SHP77 (cell line): ENCODE results near the gene GPR137C.

Experiments
- DNase-seq, 2 experiments: peaks; one replicate each; lab custom pipeline; 2025; lab: John Stamatoyannopoulos, UW

The GPR137C gene, protein sequence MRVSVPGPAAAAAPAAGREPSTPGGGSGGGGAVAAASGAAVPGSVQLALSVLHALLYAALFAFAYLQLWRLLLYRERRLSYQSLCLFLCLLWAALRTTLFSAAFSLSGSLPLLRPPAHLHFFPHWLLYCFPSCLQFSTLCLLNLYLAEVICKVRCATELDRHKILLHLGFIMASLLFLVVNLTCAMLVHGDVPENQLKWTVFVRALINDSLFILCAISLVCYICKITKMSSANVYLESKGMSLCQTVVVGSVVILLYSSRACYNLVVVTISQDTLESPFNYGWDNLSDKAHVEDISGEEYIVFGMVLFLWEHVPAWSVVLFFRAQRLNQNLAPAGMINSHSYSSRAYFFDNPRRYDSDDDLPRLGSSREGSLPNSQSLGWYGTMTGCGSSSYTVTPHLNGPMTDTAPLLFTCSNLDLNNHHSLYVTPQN

DNA sequence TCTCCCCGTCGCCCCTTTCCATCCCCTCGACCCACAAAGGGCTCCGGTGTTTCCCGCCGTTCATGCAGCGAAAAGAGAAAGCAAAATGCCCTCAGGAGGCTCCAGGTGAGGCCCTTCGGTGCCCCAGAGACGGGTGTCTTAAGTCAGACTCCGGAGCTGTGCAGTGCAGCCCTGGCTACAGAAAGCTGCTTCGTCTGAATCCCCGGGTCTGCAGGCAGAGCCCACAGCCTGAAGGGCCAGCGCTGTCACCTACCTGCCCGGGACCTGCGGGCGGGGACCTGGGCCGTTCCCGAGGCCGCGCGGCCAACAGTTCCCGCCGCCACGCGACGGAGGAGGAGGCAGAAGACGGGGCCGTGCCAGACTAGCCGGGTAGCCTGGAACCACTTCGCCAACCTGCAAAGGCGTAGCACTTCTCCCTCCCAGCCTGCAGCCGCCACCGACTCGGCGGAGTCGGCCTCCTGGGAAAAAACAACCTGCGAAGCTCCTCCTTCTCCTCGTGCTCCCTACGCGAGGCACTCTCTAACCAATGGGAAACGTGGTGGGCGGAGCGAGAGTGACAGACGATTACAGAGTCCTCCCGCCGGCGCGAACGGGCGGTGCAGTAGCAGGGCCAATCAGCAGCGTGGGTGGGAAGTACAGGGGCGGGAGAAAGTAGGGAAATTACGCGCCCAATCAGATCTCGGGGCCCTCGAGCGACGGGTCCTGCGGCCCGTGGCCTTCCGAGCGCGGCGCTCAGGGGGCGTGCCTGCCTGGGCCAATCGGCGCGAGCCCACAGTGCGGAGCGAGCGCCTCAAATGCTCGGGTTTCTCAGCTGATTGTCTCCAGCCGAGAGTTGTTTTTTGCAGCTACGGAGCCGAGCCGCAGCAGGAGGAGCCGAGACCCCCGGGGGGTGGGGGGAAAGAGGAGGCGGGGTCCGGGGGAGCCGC is at the start of gene GPR137C, which contains the start of gene TXNDC16:
Gene GPR137C, plus strand, starts transcription at position 774 of the 926 bp plus-strand sequence. CDS start 312 bp downstream, outside the sequence.
Gene TXNDC16, minus strand, starts transcription at position 443 of the 926 bp plus-strand sequence. CDS start 8,948 bp downstream, outside the sequence.
- DNase-seq: peak; percentile 99 to 100

GRCh38 chr14:52513249-52513648 is 39.4 kb upstream of the GPR137C start:
- no peak for DNase-seq

DNA sequence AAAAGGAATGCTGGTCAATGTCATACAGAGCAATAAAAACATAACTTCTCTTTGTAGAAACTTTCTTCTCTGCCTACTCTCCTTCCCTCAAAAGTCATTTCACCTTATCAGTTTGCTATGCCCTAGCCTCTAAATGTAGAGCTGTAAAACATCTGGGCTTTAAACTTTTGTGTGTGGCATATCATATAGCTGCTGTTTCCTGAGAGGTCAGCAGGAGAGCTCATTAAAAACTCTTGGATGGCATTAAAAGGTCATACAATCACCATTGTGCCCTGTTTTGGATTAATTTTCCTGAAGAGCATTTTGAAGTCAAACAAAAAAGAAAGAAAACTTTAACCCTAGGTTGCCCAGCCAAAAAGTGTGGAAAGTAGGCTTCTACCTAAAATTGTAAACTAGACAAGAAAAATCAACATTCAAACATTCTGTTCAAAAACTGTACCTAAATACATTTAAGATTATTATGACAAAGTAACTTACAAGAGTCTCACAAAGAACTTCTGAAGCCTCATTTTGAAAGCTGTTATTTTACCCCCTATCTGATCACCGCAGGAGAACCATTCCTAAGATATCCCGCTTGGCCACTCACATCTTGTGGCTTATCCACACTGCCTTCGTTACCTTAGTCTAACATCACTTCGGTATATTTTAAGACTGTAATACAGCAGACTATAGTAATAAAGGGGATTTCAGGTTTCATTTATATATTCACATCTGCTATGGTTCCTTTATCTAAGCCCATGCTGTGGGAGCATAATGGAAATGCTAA is 38.4 kb upstream of the GPR137C start:
- DNase-seq: no peak

DNA sequence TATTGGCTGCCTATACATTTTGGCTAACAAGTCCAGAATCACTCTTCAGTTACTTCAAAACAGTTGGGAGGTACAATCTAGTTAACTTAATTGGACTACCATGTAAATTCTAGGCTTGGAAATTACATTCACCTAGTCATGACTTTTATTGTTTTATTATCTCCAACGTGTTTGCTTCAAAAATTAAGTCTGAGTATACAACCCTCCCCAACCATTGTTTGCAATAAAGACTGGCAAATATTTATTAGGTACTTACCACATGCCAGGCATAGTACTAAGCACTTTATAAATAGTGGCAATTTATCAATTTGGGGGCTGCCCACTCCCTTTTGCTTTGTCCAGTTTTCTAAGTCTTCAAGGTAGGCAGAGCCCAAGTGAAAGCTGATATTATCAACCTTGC is 30.6 kb upstream of the GPR137C start:
- no peak for DNase-seq

GRCh38 chr14:52522581-52523345 is 29.9 kb upstream of the GPR137C start:
- no peak for DNase-seq

- no peak for DNase-seq
Measured at GRCh38 chr14:52527052-52527451, 25.6 kb upstream of the GPR137C start.

DNA sequence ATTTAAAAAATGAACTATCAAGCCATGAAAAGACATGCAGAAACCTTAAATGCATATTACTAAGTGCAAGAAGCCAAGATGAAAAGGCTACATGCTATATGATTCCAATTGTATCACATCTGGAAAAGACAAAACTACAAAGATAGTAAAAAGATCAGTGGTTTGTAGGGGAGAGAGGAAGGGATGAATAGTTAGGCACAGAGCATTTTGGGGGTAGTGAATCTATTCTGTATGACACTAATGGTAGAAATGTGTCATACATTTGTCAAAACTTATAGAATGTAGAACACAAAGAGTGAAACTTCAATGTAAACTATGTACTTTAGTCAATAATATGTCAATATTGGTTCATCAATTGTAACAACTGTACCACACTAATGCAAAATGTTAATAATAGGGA is 21.2 kb upstream of the GPR137C start:
- DNase-seq: no peak

DNA sequence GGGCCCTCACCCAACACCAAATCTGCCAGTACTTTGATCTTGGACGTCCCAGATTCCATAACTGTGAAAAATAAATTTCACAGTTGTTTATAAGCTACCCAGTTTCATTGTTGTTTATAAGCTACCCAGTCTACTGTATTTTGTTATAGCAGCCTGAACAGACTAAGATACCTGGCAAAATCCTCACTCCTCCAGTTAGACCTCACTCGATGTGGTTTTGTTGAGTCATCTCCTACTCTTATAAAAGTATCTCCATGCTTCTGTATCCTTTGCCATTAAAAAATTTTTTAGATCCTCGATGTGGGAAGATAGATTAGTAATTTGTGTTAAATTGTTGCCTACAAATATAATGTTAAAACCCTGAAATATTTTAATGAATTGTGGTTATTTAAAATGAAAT is 16.4 kb upstream of the GPR137C start:
- DNase-seq: no peak

DNA sequence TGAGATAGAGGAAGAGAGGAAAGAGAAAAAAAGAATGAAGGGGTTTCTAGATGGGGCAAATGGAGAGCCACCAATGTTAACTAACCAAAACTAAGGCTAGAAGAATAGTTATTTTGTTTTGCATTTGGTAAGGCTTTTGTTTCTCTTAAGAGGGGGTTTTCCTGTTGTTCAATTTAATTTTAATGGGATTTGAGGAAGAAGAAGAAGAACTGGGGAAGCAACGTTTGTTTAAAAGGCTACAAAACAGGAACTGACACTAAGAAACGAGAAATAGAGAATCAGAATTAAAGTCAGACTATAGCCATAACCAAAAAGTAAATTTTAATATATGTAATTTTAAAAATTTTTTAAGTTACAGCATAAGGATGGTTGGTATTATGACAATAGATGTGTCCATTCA is 14.0 kb upstream of the GPR137C start:
- DNase-seq: no peak

DNA sequence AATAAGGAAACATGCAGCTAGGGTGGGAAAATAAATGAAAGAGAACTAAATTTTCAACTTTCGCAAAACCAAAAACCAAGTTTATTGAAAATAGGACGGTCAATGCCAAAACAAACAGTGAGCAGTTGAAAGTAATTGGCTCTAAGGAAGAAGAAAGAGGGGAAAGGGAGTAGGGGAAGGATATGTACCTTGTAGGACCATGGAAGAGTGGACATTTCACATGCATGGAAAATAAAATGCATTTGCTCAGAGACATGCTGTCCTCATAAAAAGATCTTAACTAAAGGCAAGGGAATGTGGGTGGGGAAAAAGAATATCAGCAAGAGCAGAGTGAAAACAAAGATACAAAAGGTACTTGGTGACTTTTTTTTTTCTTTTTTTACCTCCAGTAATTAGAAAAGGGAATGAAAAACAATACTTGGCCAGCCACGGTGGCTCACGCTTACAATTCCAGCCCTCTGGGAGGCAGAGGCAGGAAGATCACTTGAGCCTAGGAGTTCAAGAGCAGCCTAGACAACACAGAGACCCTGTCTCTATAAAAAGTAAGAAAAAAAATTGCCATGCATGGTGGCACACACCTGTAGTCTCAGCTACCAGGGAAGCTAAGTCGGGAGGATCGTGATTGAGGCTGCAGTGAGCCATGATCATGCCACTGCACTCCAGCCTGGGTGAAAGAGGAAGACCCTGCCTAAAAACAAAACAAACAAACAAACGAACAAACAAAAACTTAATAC is 6.9 kb upstream of the GPR137C start:
- no peak for DNase-seq

GRCh38 chr14:52546318-52546670 is 6.3 kb upstream of the GPR137C start:
- no peak for DNase-seq

- DNase-seq: no peak
Measured at GRCh38 chr14:52547027-52547426, 5.6 kb upstream of the GPR137C start.

DNA sequence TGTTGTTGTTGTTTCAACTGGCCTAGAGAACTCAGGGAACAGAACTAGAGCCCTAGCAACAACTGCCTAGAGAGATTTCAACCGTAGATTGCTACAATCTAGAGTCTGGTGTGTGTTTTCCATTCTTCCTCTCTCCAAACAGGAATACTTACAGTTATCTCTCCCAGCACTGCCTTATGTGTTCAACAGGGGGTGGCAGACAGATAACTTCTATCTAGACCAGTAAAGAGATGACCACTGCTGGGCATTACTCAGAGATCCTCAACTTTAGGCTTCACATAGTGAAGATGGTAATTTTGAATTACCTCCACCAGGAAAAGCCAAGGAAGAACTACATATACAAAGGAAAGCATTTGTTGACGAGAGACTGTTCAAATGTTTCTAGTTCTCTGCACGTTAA is 5.1 kb upstream of the GPR137C start:
- DNase-seq: no peak

GRCh38 chr14:52550661-52551060 is 2.0 kb upstream of the GPR137C start:
- no peak for DNase-seq

DNA sequence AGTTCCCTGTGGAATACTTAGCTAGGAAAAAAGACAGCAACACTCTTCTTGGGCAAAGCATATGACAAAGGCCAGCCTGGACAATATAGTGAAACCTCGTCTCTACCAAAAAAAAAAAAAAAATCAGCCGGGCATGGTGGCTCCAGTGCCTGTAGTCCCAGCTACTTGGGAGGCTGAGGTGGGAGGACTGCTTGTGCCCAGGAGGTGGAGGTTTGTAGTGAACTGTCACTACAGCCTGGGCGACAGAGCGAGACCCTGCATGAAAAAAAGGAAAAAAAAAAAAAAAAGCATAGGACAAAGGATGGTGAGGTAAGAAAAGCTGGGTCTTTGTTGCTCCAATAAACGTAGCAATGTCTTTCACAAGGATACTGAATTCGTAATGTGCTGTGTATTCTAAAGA is 1.4 kb upstream of the GPR137C start:
- no peak for DNase-seq

- DNase-seq: peak; percentile 6 to 29
Measured at GRCh38 chr14:52551696-52552062, 957 bp upstream of the GPR137C start.

GRCh38 chr14:52553002-52553670 is 500 bp downstream of the GPR137C start:
- peak; percentile 7 to 18 for DNase-seq

- peak; percentile 73 to 85 for DNase-seq
Measured at GRCh38 chr14:52553671-52554575, 1.3 kb downstream of the GPR137C start.

DNA sequence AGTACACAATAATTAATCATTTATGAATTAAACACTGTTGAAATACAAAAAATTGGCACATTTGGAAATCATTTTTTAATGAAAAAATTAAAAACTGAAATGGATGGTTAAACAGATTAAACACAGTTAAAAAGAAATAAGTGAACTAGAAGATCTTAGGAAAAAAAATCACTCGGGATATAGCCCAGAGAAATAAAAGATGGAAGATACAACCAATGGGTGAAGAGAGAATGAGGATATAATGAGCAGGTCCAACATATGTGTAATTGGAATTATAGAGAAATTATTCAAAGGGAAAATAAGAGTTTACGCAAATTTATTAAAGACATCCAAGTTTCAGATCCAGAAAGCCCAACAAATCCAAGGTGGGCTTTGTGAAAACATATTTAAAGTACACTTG is 6.1 kb downstream of the GPR137C start:
- no peak for DNase-seq
